SIG-M5 treated with dmso at 0.1 percent for 504 hours (cell line): Measurements from ENCODE around the gene PCTP.

Experiments used
- DNase-seq: peaks from one replicate; lab custom pipeline; 2025; ENCODE audit not compliant: unreplicated experiment; lab: John Stamatoyannopoulos, UW

PCTP gene

GRCh38 chr17:55727275-55727674, 23.6 kb upstream of the PCTP start:
- DNase-seq, result no peak

GRCh38 chr17:55727920-55728319, 22.9 kb upstream of the PCTP start:
- DNase-seq, result no peak

- DNase-seq, result no peak
These were observed 22.5 kb upstream of the PCTP start for GRCh38 chr17:55728361-55728760.

- DNase-seq, result no peak
These were observed 22.0 kb upstream of the PCTP start for GRCh38 chr17:55728833-55729232.

GRCh38 chr17:55729484-55729883, 21.4 kb upstream of the PCTP start:
- DNase-seq, result no peak

- no peak for DNase-seq
These were observed 20.5 kb upstream of the PCTP start for GRCh38 chr17:55730380-55730779.

- no peak for DNase-seq
These were observed 20.0 kb upstream of the PCTP start for GRCh38 chr17:55730808-55731207.

GRCh38 chr17:55731586-55732250, 19.1 kb upstream of the PCTP start:
- DNase-seq, result no peak

- no peak for DNase-seq
These were observed 16.6 kb upstream of the PCTP start for GRCh38 chr17:55734128-55734781.

- DNase-seq, result peak; percentile 70
These were observed 15.0 kb upstream of the PCTP start for GRCh38 chr17:55735731-55736405.

GRCh38 chr17:55737976-55738501, 12.8 kb upstream of the PCTP start:
- DNase-seq, result no peak

GRCh38 chr17:55740511-55741355, 10.1 kb upstream of the PCTP start:
- DNase-seq, result no peak

GRCh38 chr17:55741356-55741700, 9.5 kb upstream of the PCTP start:
- DNase-seq, result no peak

- no peak for DNase-seq
These were observed 8.4 kb upstream of the PCTP start for GRCh38 chr17:55742272-55743102.

- peak; percentile 31 for DNase-seq
These were observed 7.7 kb upstream of the PCTP start for GRCh38 chr17:55743103-55743679.

- no peak for DNase-seq
These were observed 5.6 kb upstream of the PCTP start for GRCh38 chr17:55745258-55745657.

- no peak for DNase-seq
These were observed 4.4 kb upstream of the PCTP start for GRCh38 chr17:55746466-55746865.

GRCh38 chr17:55747209-55747608, 3.6 kb upstream of the PCTP start:
- no peak for DNase-seq

GRCh38 chr17:55748841-55749240, 2.0 kb upstream of the PCTP start:
- DNase-seq, result no peak

- DNase-seq, result no peak
These were observed 866 bp upstream of the PCTP start for GRCh38 chr17:55749985-55750384.
